Measurements from ENCODE around the gene SMTNL2.

SMTNL2 gene

DNA sequence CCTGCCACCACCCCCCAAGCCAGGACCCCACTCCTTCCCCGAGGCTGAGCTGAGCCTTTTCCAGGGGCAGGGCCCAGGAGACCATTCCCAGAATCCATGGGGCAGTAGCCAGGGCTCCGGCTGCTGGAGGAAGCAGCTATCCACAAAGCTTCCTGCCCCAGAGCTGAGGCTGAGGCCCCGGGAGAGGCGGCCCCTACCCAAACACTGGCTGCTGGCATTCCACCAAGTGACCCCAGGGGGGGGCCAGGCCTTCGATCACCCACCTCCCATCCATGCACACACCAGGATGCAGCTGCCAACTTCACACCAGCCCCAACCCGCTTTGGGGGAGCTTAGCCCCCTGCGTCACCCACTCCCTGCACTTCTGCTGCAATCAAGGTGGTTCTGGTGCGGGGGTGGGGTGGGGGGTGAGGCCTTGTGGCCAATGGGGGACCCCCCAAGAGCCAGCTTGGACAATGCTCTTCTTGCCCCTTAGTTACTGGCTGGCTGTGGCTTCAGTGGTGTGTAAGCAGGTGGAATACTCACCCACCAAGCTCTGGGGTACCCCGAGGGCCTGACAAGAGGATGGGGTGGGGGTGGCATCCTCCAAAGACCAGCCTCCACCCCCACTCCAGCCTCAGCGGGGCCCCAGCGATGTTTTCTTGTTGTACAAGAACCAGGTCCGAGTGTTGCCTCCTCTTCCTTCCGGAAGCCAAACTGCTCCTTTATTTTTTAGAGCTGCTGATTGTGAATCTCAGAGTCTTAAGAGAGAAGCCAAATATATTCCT lies 45.9 kb upstream of the SMTNL2 start:
- H3K4me3 ChIP-seq (replicated peaks; ENCODE audit: low read depth, low read length), result no peak overlapping the region
- DNase-seq (ENCODE audit: extremely low read depth, low read depth), result no peak
- TF ChIP-seq, protein P1, sequence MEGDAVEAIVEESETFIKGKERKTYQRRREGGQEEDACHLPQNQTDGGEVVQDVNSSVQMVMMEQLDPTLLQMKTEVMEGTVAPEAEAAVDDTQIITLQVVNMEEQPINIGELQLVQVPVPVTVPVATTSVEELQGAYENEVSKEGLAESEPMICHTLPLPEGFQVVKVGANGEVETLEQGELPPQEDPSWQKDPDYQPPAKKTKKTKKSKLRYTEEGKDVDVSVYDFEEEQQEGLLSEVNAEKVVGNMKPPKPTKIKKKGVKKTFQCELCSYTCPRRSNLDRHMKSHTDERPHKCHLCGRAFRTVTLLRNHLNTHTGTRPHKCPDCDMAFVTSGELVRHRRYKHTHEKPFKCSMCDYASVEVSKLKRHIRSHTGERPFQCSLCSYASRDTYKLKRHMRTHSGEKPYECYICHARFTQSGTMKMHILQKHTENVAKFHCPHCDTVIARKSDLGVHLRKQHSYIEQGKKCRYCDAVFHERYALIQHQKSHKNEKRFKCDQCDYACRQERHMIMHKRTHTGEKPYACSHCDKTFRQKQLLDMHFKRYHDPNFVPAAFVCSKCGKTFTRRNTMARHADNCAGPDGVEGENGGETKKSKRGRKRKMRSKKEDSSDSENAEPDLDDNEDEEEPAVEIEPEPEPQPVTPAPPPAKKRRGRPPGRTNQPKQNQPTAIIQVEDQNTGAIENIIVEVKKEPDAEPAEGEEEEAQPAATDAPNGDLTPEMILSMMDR (IDR thresholded peaks at IDR 0.05; ENCODE audit: low read depth, low read length, missing control alignments), result no peak

DNA sequence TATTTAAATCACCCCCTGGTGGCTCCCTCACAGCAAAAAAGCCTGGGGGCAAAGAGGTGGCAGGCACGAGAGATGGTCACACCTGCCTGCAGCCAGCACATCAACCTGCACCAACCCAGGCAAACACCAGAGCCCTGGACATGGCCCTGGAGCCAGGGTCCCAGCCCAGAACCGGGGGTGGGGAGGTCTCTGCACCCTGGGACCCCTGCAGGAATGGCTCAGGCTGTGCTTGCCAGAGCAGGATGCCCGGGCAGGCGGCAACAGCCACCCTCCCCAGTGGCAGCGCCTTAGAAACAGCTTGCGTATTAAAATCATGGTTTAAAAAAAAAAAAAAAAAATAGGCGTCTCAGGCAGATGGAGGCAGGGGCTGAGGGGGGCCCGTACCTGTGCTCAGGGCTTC lies 45.3 kb upstream of the SMTNL2 start:
- H3K4me3 ChIP-seq (replicated peaks; ENCODE audit: low read depth, low read length), result no peak overlapping the region
- DNase-seq (ENCODE audit: extremely low read depth, low read depth), result no peak
- TF ChIP-seq, protein P1 (IDR thresholded peaks at IDR 0.05; ENCODE audit: low read depth, low read length, missing control alignments), result no peak

DNA sequence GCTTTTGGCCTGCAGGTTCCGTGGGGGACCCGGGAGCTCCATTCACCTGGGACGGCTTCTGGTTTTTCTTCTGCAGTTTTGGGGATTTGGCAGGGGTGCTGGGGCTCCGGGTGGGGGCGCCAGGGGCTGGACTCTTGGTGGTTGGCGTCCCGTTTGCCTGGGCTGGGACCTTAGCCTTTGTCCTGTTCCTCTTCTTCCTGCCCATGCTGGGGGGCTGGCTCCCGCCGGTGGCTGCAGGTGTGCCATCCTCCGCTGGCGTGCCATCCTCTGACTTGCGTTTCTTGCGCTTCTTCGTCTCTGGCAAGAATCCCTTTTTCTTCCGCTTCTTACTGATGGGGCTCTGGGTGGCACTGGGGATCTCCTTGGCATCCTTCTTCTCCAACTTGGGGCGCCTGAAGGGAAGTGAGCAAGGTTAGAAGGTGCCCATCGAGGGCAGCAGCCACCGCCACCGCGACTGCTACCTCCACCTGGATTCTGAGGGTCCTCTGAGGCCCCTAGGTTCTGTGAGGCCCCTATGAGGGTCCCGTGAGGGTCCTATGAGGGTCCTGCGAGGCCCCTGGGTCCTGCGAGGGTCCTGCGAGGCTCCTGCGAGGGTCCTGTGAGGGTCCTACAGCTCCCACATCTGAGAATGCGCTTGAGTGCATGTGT lies 44.6 kb upstream of the SMTNL2 start:
- no peak for DNase-seq (ENCODE audit: extremely low read depth, low read depth)
- TF ChIP-seq, protein P1 (IDR thresholded peaks at IDR 0.05; ENCODE audit: low read depth, low read length, missing control alignments), result no peak
- H3K4me3 ChIP-seq (replicated peaks; ENCODE audit: low read depth, low read length), result no peak overlapping the region

DNA sequence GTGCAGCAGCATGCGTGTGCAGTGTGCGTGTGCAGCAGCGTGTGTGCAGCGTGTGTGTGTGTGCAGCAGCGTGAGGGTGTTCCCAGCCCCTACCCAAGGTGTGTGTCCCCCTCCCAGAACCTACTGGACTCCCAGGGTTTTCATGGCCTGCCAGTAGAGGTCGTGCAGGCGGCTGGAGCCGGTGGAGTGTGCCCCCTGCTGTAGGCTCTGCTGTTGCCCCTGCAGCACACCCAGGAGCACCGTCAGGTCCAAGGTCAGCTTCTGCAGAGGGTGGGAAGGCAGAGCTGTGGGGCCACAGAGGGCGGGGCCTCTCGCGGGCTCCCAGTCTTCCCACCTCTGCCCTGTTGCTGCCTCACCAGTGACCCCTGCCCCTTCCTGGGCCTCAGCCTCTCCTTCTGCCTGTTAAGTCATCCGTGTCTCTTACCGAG lies 44.1 kb upstream of the SMTNL2 start:
- H3K4me3 ChIP-seq (replicated peaks; ENCODE audit: low read depth, low read length), result no peak overlapping the region
- TF ChIP-seq, protein P1 (IDR thresholded peaks at IDR 0.05; ENCODE audit: low read depth, low read length, missing control alignments), result peak; percentile 11
- DNase-seq (ENCODE audit: extremely low read depth, low read depth), result no peak

DNA sequence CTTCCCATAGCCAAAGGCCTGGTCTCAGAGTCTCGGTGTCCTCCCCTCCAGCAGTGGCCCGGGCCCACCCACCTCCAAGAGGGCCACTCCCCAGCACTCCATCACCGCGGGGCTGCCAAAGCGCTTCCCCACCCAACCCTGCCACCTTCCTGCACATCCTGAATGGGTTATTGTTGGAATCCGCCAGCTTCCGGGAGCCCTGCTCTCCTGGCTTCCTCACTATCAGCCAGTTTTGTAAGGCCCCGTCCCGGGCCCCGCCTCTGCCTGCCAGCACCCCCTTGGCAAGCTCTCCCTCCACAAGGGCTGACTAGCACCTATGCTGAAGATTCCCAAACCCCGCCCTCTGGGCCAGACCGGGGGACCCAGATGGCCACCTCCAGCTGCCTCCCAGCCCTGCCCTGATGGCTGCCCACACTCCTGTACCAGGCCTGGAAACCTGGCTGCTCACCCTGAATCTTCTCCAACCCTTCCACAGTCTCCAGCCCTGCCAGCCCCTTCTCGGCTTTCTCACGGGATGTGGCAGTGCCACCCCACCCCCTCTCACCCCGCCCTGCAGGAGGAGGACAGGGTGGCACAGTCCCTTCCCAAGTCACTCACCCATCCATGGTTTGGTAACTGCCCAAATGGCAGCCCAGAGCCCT lies 43.5 kb upstream of the SMTNL2 start:
- TF ChIP-seq, protein P1 (IDR thresholded peaks at IDR 0.05; ENCODE audit: low read depth, low read length, missing control alignments), result no peak
- H3K4me3 ChIP-seq (replicated peaks; ENCODE audit: low read depth, low read length), result no peak overlapping the region
- DNase-seq (ENCODE audit: extremely low read depth, low read depth), result no peak

DNA sequence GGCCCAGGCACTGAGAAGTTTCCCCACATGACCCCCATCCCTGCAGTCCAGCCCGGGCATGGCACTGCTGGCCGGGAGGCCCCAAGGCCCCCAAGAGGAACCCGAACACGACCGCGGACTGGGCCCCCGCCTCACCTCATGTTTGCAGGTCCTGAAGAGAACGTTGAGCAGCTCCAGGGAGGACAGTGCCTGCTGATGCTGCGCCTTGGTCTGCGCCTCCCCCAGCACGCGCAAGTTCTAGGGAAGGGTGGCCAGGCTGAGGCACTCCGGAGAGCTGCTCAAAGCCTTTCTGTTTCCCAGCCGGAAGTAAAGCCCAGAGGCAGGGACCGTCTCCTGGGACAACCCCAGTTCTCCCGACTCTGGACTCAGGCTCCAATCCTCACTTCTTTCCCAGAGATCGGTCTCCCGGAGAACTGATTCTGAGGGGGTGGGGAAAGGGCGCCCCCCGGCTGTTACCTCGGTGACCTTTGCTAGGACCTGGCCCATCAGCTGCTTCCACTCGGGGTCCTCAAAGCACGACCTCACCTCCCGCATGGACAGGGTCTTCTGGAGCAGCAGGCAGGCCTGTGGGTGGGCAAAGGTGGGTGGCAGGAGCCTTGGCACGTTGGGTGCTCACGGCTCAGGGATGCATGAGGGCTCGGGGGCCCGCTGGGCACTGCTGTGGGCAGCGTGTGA lies 42.9 kb upstream of the SMTNL2 start:
- DNase-seq (ENCODE audit: extremely low read depth, low read depth), result no peak
- TF ChIP-seq, protein P1 (IDR thresholded peaks at IDR 0.05; ENCODE audit: low read depth, low read length, missing control alignments), result no peak
- H3K4me3 ChIP-seq (replicated peaks; ENCODE audit: low read depth, low read length), result no peak overlapping the region

All from HFF-Myc (cell line).